HG03066 (cell line): ENCODE results near the gene PARK7.
"Not testable (repeated sequence)": the region's sequence is repeated elsewhere in the genome, so short reads cannot be mapped to it uniquely, and the experiment has no call there.

Experiments used
- ATAC-seq: cut with Tn5 transposase; IDR thresholded peaks from one replicate; pipeline ENCODE4 v1.9.1; 2021; ENCODE audit warnings: low read depth; ENCODE audit not compliant: unreplicated experiment

Gene PARK7

GRCh38 chr1:7961216-7962013, at the start of gene PARK7:
TSS of gene PARK7 (plus strand) at chr1:7961711. CDS start at chr1:7962786, 1,075 bp downstream.
- peak; percentile 95 for ATAC-seq

- ATAC-seq = no peak
Measured at GRCh38 chr1:7912145-7912544, 49.4 kb upstream of the PARK7 start.

- no peak for ATAC-seq
Measured at GRCh38 chr1:7912743-7913557, 48.6 kb upstream of the PARK7 start.

GRCh38 chr1:7915826-7916500, 45.5 kb upstream of the PARK7 start:
- ATAC-seq = no peak

GRCh38 chr1:7916501-7916830, 45.0 kb upstream of the PARK7 start:
- no peak for ATAC-seq

GRCh38 chr1:7917971-7918370, 43.5 kb upstream of the PARK7 start:
- ATAC-seq = not testable (repeated sequence)

GRCh38 chr1:7919880-7920279, 41.6 kb upstream of the PARK7 start:
- ATAC-seq = no peak

- ATAC-seq = no peak
Measured at GRCh38 chr1:7921796-7922195, 39.7 kb upstream of the PARK7 start.

- no peak for ATAC-seq
Measured at GRCh38 chr1:7922301-7922700, 39.2 kb upstream of the PARK7 start.

GRCh38 chr1:7927061-7927460, 34.5 kb upstream of the PARK7 start:
- ATAC-seq = not testable (repeated sequence)

GRCh38 chr1:7928247-7928646, 33.3 kb upstream of the PARK7 start:
- no peak for ATAC-seq

GRCh38 chr1:7929637-7930036, 31.9 kb upstream of the PARK7 start:
- no peak for ATAC-seq

GRCh38 chr1:7930645-7931445, 30.7 kb upstream of the PARK7 start:
- ATAC-seq = no peak

- no peak for ATAC-seq
Measured at GRCh38 chr1:7931446-7931812, 30.1 kb upstream of the PARK7 start.

GRCh38 chr1:7932524-7933138, 28.9 kb upstream of the PARK7 start:
- no peak for ATAC-seq

GRCh38 chr1:7938070-7938469, 23.4 kb upstream of the PARK7 start:
- ATAC-seq = no peak

GRCh38 chr1:7940034-7940433, 21.5 kb upstream of the PARK7 start:
- no peak for ATAC-seq

- ATAC-seq = no peak
Measured at GRCh38 chr1:7940745-7941436, 20.6 kb upstream of the PARK7 start, which contains the start of gene TNFRSF9. TSS of gene TNFRSF9 (minus strand) at chr1:7940839. CDS start at chr1:7939994, 845 bp downstream.

GRCh38 chr1:7941437-7941793, 20.1 kb upstream of the PARK7 start:
- no peak for ATAC-seq
